Measurements from ENCODE around the gene OR9K2.
"Not testable (repeated sequence)": the region's sequence is repeated elsewhere in the genome, so short reads cannot be mapped to it uniquely, and the experiment has no call there.

Gene OR9K2

GRCh38 chr12:55126106-55126505 lies at the start of gene OR9K2:
Gene OR9K2, plus strand, starts transcription at chr12:55126406. Its CDS starts 3,429 bp downstream, at chr12:55129835.
- no peak for DNase-seq

DNA sequence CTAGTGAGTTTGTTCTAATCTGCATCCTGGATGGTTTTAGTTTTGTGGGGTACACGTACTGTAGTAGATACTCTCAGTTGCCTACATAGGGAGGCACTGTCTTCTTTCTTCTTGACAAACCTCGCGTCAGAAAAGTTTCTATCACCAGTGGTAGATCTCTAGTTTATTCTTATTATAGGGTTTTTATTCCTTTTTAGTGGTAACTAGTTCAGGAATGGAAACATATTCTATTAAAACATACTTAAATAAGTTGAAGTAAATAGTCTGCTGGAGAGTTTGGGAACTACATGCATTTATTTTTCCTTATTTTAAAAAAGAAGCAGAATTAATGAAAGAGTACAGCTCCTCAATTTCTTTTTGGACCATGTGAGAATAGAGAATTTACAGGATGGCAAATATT lies 33.6 kb upstream of the OR9K2 start:
- no peak for DNase-seq

- no peak for DNase-seq
Measured at GRCh38 chr12:55112378-55112875, 13.8 kb upstream of the OR9K2 start.

DNA sequence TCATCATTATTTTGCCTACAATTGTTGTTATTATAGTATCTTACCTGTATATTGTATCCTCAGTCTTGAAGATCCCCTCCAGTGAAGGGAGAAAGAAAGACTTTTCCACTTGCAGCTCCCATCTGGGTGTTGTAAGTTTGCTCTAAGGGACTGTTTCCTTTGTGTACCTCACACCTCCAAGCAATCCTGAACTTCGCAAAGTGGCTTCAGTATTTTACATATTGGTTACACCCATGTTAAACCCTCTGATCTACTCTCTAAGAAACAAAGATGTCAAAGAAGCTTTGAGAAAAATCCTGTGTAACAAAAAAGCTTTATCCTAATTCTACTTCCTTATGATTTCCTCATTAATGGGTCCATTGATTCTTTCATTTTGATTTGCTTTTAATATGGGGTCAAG lies 10.1 kb upstream of the OR9K2 start:
- DNase-seq = no peak

GRCh38 chr12:55132816-55133215 lies 6.6 kb downstream of the OR9K2 start:
- DNase-seq = no peak

DNA sequence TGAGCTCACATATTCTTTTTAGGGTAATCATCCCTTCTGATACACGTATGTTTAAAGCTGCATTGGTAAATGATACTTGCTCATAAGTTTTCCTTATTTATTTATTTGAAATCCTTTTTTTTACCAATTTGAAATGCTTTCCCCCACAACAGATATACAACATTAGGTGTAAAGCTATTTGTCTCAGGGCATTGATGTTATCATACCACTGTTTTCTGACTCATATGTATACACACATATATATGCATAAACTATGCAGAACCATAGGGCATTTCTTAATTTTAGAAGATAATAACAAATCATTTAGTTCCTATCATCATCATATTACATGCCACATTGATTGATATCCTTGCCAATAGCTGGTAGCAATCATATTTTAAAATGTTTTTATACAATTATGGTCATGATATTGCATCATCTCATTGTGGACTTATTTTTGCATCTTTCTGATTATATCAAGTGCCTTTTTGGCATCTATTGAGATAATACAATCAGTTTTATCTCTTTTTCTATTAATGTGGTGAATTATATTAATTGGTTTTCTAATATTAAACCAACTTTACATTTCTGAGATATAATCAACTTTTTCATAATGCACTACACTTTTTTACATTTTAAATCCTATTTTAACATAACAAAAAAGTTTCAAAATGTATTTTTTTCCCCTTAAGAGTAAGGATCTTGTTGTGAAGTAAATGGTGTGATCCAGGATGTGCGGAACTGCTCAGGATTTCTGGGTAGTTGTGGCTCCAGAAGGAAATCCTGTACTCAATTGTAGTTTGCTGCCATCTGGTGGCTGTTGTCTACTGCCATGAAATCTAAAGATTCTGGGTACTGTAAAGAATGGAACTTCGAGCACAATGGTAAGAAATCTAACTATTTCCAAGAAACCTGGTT lies 16.7 kb downstream of the OR9K2 start:
- DNase-seq = no peak

- no peak for DNase-seq
Measured at GRCh38 chr12:55143566-55143870, 17.3 kb downstream of the OR9K2 start.

- not testable (repeated sequence) for DNase-seq
Measured at GRCh38 chr12:55167010-55167640, 40.9 kb downstream of the OR9K2 start.

DNA sequence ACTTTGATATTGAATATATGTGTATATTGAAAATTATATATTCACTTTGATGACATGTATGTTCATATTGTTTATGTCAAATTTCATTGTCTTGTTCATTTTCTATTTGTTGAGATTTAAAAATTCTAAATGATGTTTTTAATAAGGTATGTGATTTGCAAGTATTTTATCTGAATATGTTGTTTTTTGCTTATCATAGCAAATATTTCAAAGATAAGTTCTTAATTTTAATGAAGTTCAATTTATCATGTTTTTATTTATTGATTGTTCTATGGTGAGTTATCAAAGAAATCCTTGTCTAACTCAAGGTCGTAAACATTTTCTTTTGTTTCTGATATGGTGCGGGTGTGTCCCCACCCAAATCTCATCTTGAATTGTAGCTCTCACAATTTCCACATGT lies 45.2 kb downstream of the OR9K2 start:
- no peak for DNase-seq

GRCh38 chr12:55171846-55172245 lies 45.6 kb downstream of the OR9K2 start:
- not testable (repeated sequence) for DNase-seq

GRCh38 chr12:55172686-55173085 lies 46.5 kb downstream of the OR9K2 start:
- DNase-seq = no peak

GRCh38 chr12:55173456-55173855 lies 47.2 kb downstream of the OR9K2 start:
- DNase-seq = no peak
